ENCODE results near the gene ZBTB7C. TPM values are rescaled to one million over a fixed set of nuclear protein-coding genes. Genes with fewer than 3 reads are reported as not detected.

The ZBTB7C gene
- total and polyA plus RNA-seq, 2 of the 4 experiments (the other 2 are of a cell fraction), result not detected

- Histone ChIP-seq H4K5ac (ENCODE audit: low read depth, low read length) (no peak overlapping the region), H3K9me3 (ENCODE audit: control insufficient read depth, insufficient read depth, low read length) (no peaks in the 10 kb centered on the region), H3K9ac (ENCODE audit: low read depth, low read length) (no peak overlapping the region), H2AK9ac (replicated peaks; ENCODE audit: low read depth, low read length, poor library complexity) (no peak overlapping the region), H4K91ac (ENCODE audit: insufficient read depth, low read depth, low read length) (no peak overlapping the region), H2BK120ac (ENCODE audit: low read depth, low read length) (no peak overlapping the region), H3K18ac (ENCODE audit: low read depth, low read length) (no peak overlapping the region), H2AFZ (replicated peaks; ENCODE audit: low read length, poor library complexity) (no peak overlapping the region), H3K79me1 (ENCODE audit: low read depth in 1 of 2, low read length in 2 of 2) (no peaks in the 10 kb centered on the region), H4K20me1 (ENCODE audit: insufficient read depth, low read length) (no peaks in the 10 kb centered on the region), H2AK5ac (ENCODE audit: low read depth, low read length) (no peak overlapping the region), H2BK20ac (ENCODE audit: low read depth, low read length) (no peak overlapping the region), H4K8ac (ENCODE audit: low read depth in 2 of 2, low read length in 2 of 2) (no peak overlapping the region), H3K4me2 (ENCODE audit: low read depth, low read length) (no peak overlapping the region), H3K27ac (ENCODE audit: insufficient read depth, low read length) (no peak overlapping the region), H3K9me1 (ENCODE audit: insufficient read depth, low read length) (no peaks in the 10 kb centered on the region), H2BK15ac (ENCODE audit: low read depth, low read length) (no peak overlapping the region), H3K4ac (ENCODE audit: low read depth, low read length) (no peak overlapping the region), H3K4me3 (ENCODE audit: insufficient read depth, low read depth, low read length) (no peak overlapping the region), H3K23ac (ENCODE audit: low read depth, low read length) (no peak overlapping the region), H2BK5ac (ENCODE audit: low read depth, low read length, poor library complexity, severe bottlenecking) (no peak overlapping the region), H3K14ac (replicated peaks; ENCODE audit: low read depth, low read length) (no peak overlapping the region), H3K27me3 (ENCODE audit: control insufficient read depth, insufficient read depth, low read length) (peaks cover 15% of the 10 kb centered on the region), H3K36me3 (ENCODE audit: control insufficient read depth, insufficient read depth, low read length) (no peaks in the 10 kb centered on the region), H3K56ac (ENCODE audit: extremely low read depth, insufficient read depth, low read length) (no peak overlapping the region), H3K4me1 (ENCODE audit: control insufficient read depth, insufficient read depth, low read length) (no peaks in the 10 kb centered on the region)
- ChIA-PET CTCF (interaction anchor here (1.4 kb wide), 1 partner anchor 264 kb away, joined by 3 read pairs; no protein-coding TSS in a partner anchor), POLR2A (ENCODE audit: unreplicated experiment) (no interaction called here)
- intact Hi-C loops (cut with micrococcal nuclease) (no loop called here), in situ Hi-C loops (cut with MboI; ENCODE audit: low sequenced_read_pairs) (no loop called here), dilution Hi-C loops (cut with HindIII; ENCODE audit: low sequenced_read_pairs, unreplicated experiment) (no loop called here)
- WGBS, 2 experiments (ENCODE audit: extremely low coverage in 2 of 2, insufficient read length in 1 of 2), result no CpG with 5 or more reads among the region's 3 CpGs
- no peak for TF ChIP-seq CTCF (conservative IDR thresholded peaks at IDR 0.05; ENCODE audit: low read depth, low read length)
- no peak for TF ChIP-seq USF2 (IDR thresholded peaks at IDR 0.05; ENCODE audit: low read depth, low read length)
- no peak for TF ChIP-seq MXI1 (IDR thresholded peaks at IDR 0.05; ENCODE audit: borderline replicate concordance, low read depth, low read length)
- no peak for TF ChIP-seq NFE2L2 (IDR thresholded peaks at IDR 0.05; ENCODE audit: low read depth, low read length)
- no peak for TF ChIP-seq FOS (IDR thresholded peaks at IDR 0.05; ENCODE audit: low read depth, low read length)
- no peak for TF ChIP-seq CHD1 (IDR thresholded peaks at IDR 0.05; ENCODE audit: low read depth, low read length)
- no peak for TF ChIP-seq ELK1 (IDR thresholded peaks at IDR 0.05; ENCODE audit: borderline replicate concordance, low read depth, low read length)
- no peak for TF ChIP-seq BHLHE40 (IDR thresholded peaks at IDR 0.05; ENCODE audit: low read depth, low read length)
- no peak for TF ChIP-seq MAFK (IDR thresholded peaks at IDR 0.05; ENCODE audit: low read depth, low read length)
- DNase-seq (no peak), ATAC-seq (ENCODE audit: low read depth) (no peak)
- no TSS peak for BruUV-seq (replicated peaks)
These were observed 226.4 kb downstream of the ZBTB7C start for GRCh38 chr18:48182779-48183178.
